IMR-90 (cell line): ENCODE data around the gene NMUR2.

Source experiments
- BHLHE40 ChIP-seq: fragments of 150-350 bp; IDR thresholded peaks from 2 replicates; pipeline ENCODE4 v1.6.1; 2016; ENCODE audit warnings: mild to moderate bottlenecking, low read depth, low read length
- CEBPB ChIP-seq: IDR thresholded peaks from 2 replicates; pipeline ENCODE4 v1.6.1; 2012; ENCODE audit warnings: low read depth, low read length, improper control_type of control experiment
- CTCF ChIP-seq: conservative IDR thresholded peaks from 2 replicates; pipeline ENCODE4 v1.5.1; 2012; ENCODE audit warnings: mild to moderate bottlenecking, low read depth, low read length, improper control_type of control experiment
- ELK1 ChIP-seq: fragments of 150-350 bp; IDR thresholded peaks from 2 replicates; pipeline ENCODE4 v1.6.1; 2016; ENCODE audit warnings: low read depth, mild to moderate bottlenecking, low read length, moderate library complexity, borderline replicate concordance
- FOS ChIP-seq: fragments of 150-350 bp; IDR thresholded peaks from 2 replicates; pipeline ENCODE4 v1.6.1; 2016; ENCODE audit warnings: low read depth, low read length
- POLR2A ChIP-seq: IDR thresholded peaks from 2 replicates; pipeline ENCODE4 v1.6.1; 2012; ENCODE audit warnings: mild to moderate bottlenecking, low read depth, low read length
- RCOR1 ChIP-seq: IDR thresholded peaks from 2 replicates; pipeline ENCODE4 v1.6.1; 2012; ENCODE audit warnings: mild to moderate bottlenecking, low read length, improper control_type of control experiment; ENCODE audit not compliant: insufficient replicate concordance
- RFX5 ChIP-seq: IDR thresholded peaks from 2 replicates; pipeline ENCODE4 v1.8.0; 2012; ENCODE audit warnings: low read depth, mild to moderate bottlenecking, low read length, moderate library complexity

GRCh38 chr5:152369298-152369697 is 35.8 kb downstream of the NMUR2 start:
- TF ChIP-seq RFX5 (no peak), POLR2A (no peak), CTCF (no peak), ELK1 (no peak), CEBPB (no peak), BHLHE40 (no peak), RCOR1 (no peak), FOS (no peak)
